ENCODE data around the gene RAI14.
"Not testable (repeated sequence)": the region's sequence is repeated elsewhere in the genome, so short reads cannot be mapped to it uniquely, and the experiment has no call there.

The RAI14 gene

DNA sequence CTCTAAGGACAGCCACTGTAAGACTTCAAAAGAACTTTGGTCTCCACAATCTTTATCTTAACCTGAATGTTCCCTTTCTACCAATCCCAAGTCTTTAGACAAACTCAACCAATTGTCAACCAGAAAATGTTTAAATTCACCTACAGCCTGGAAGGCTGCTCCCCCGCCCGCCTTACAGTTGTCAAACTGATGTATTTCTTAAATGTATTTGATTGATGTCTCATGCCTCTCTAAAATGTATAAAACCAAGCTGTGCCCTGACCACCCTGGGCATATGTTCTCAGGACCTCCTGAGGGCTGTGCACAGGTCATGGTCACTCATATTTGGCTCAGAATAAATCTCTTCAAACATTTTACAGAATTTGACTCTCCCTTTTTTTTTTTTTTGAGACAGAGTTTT lies 45.3 kb downstream of the RAI14 start:
- DNase-seq: not testable (repeated sequence)

DNA sequence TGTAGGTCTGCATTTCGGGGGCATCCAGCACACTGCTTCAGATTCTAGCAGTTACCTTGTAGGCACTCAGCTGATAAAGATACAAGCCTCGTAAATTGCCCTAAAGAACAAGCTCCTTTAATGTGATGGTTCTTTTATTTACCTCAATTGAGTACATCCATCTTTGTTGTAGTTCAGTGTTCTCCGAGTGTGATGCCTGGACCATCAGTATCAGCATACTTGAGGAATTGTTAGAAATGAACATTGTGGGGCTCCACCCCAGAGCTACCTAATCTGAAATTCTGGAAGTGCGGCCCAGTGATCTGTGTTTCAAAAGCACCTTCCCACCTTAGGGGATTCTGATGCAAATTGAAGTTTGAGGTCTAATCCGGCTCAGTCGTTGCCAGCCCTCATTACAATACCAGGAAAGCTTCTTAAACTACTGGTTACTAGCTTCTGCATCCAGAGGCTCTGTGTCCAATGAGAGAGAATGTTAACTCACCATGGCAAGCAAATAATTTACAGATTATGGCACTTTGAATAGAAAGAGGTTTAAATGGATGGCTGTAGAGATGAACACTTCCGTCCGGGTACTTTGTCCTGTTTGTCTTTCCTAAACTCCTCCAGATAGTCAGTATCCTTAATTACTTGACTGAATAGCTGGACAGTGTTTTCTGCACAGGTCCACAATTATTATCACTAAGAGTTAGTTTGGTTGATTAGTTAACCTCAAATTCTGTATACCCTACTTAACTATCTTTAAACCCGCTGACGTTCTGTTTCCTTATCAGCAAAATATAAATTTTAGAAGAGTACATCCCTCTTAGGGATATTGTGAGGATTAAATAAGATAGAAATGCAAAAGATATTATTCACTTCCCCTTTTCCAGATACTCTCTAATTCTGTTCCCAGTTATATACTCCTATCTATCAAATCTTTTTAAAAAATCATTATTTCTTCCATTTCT lies 47.9 kb downstream of the RAI14 start:
- DNase-seq: no peak

- DNase-seq: no peak
Measured at GRCh38 chr5:34706084-34706483, 50.0 kb downstream of the RAI14 start.

DNA sequence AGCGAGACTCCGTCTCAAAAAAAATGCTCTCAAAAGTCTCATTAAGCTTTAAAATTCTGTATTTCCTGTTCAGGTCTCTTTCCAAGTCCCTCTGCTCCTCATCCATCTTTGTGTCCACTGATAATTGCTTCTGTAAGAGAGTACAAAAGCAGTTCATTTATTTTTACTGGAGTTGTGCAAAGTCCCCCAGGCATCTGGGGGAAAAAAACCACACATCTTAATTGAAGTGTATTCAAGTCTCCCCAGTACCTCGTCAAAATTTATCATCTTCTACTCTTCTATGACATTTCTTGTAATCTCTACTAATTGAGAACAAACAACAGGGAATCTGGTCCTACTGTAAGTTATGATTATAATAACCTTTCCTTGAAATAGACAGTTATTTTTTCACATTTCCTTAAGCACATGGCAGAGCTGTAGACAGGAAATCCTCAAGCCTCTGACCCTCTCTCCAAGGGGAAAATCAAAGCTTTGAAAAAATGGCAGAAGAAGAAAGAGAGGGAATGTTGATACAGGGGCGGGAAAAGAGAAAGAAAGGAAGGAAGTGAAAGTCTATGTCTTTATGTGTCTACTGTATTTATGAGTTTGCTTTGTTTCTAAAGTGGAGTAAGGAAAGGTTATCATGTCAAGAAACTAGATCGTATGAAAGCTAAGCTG lies 51.5 kb downstream of the RAI14 start:
- no peak for DNase-seq

DNA sequence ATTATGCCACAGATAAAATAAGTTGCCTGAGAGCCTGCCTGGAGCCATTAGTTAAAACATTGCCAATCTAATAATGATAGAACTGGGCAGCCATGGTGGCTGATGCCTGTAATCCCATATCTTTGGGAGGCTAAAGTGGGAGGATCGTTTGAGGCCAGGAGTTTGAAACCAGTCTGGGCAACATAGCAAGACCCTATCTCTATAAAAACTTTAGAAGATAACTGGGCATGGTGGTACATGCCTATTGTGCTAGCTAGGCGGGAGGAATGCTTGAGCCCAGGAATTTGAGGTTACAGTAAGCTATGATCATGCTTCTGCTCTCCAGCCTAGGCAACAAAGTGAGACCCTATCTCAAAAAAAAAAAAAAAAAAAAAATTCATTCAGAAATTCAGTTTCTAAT lies 52.6 kb downstream of the RAI14 start:
- no peak for DNase-seq

- DNase-seq: no peak
Measured at GRCh38 chr5:34709861-34710673, 53.9 kb downstream of the RAI14 start.

GRCh38 chr5:34712565-34712964 lies 56.4 kb downstream of the RAI14 start:
- DNase-seq: no peak

GRCh38 chr5:34715711-34716110 lies 59.6 kb downstream of the RAI14 start:
- DNase-seq: no peak

GRCh38 chr5:34716986-34717385 lies 60.9 kb downstream of the RAI14 start:
- DNase-seq: no peak

GRCh38 chr5:34717426-34718327 lies 61.5 kb downstream of the RAI14 start:
- DNase-seq: peak; percentile 53

DNA sequence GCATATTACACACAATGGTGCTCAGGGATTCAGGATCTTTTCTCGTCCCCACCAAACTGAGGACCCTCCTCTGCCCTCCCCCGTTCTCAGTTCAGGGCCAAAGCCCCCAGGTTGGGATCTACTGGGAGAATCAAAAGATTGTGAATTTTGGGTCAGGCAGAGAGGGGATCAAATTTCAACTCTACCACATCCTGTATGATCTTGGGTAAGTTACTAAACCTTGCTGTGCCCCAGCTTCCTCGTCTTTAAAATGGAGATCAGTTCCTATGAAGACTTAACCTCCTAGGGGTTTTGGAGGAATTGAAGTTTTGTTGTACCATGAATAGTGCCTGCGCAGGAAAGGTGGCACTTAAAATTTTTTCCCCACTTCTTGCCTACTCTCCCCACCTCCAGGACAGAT lies 62.4 kb downstream of the RAI14 start:
- no peak for DNase-seq

- no peak for DNase-seq
Measured at GRCh38 chr5:34719029-34719428, 62.9 kb downstream of the RAI14 start.

DNA sequence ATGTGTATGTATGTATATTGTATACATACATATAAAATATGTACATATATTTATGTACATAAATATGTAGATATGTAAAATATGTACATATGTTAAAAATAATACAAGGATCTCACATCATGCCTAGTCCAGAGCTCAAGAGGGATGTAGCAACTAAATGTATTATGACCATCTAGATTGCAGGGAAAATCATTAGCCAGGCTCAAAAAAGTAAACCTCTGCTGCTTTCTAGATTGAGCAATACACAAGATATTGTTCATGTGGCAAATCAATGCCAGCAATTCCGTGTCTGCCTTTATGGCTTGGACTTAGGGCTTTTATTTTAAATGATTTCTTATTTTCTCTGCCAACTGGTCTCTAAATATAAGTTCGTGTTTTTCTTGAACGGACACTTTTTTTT lies 65.2 kb downstream of the RAI14 start:
- no peak for DNase-seq

DNA sequence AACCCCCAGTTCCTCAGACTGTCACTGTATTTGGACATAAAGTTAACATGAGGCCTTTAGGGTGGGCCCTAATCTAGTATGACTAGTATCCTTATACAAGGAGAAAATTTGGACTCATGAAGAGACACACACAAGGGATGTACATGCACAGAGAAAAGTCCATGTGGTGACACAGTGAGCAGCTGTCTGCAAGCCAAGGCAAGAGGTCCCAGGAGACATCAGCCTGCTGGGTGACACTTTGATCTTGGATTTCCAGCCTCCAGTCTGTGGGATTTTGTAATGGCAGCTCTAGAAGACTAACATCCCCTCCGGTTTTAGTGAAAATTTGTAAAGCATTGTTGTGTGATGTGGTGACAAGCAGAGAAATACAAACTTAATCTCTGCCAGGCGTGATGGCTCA lies 66.1 kb downstream of the RAI14 start:
- no peak for DNase-seq

- DNase-seq: no peak
Measured at GRCh38 chr5:34724741-34725140, 68.6 kb downstream of the RAI14 start.

DNA sequence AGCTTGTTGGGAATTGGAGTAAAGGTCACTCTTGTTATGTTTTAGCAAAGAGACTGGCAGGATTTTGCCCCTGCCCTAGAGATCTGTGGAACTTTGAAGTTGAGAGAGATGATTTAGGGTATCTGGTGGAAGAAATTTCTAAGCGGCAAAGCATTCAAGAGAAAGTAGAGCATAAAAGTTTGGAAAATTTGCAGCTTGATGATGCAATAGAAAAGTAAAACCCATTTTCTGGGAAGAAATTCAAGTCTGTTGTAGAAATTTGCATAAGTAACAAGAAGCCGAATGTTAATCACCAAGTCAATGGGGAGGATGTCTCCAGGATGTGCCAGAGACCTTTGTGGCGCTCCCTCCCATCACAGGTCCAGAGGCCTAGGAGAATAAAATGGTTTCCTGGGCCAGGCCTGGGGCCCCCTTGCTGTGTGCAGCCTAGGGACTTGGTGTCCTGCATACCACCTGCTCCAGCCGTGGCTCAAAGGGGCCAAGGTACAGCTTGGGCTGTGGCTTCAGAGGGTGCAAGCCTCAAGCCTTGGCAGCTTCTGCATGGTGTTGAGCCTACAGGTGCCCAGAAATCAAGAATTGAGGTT lies 71.1 kb downstream of the RAI14 start:
- DNase-seq: not testable (repeated sequence)

GRCh38 chr5:34728236-34728635 lies 72.1 kb downstream of the RAI14 start:
- no peak for DNase-seq

DNA sequence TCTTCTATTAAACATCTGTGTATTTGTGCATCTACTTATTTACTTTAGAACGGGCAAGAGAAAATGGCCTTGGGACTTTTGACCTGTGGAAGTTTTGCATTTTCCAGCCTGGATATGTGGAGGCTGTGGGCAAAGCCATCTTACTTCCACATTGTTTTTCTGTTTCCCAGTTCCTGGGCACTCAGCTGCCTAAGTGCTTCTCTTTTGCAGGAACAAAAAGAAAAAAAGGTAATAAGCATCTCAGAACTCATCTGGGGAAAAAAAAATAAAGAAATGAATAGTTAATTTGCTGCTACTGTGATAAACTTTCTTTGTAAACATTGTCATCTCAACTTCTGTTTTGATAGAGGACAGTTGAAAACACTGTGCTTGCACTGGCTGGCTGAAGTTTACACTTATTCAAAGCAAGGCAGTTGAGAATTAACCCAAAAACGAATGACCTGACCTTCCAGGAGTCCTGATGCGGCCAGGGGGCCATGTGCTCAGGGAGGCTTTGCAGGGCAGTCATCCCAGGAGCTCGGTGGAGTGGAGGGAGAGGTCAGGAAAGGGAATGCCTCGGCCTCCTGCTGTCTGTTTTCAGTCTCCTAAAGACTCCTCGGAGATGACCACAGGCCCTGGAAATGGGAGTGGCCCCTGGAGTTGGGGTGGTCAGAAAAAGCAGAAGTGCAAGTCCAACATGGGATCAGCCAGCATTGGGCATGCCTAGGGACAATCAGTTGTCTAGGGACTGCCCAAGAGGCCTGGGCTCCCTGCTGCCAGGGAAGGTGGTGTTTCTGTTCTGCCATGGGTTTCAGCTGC lies 75.5 kb downstream of the RAI14 start:
- no peak for DNase-seq

- no peak for DNase-seq
Measured at GRCh38 chr5:34734326-34734725, 78.2 kb downstream of the RAI14 start.

GRCh38 chr5:34735491-34736426 lies 79.6 kb downstream of the RAI14 start:
- DNase-seq: no peak
